HepG2 (cell line): ENCODE results near the gene ACADVL. TPM values are rescaled to one million over a fixed set of nuclear protein-coding genes. Genes with fewer than 3 reads are reported as not detected.

Experiments used
- AGO2 ChIP-seq: fragments of 200-400 bp; formaldehyde crosslinking; optimal IDR thresholded peaks from 2 replicates; pipeline ENCODE3; 2017; ENCODE audit warnings: mild to moderate bottlenecking, low read depth, low read length, moderate library complexity
- BCL6 ChIP-seq: IDR thresholded peaks from 2 replicates; pipeline ENCODE4 v1.6.1; 2016; ENCODE audit warnings: missing genetic modification reagents, missing compliant biosample characterization
- CBFB ChIP-seq: sonication (generic); formaldehyde crosslinking; IDR thresholded peaks from 2 replicates; pipeline ENCODE4 v1.4.0; 2020; ENCODE audit warnings: missing genetic modification reagents
- CCDC6 ChIP-seq: sonication (generic); formaldehyde crosslinking; IDR thresholded peaks from 2 replicates; pipeline ENCODE4 v1.8.1; 2022; ENCODE audit warnings: mild to moderate bottlenecking, missing genetic modification reagents, moderate library complexity
- CREB1 ChIP-seq, 2 experiments: fragments of 450-650 bp in 1 of 2; IDR thresholded peaks; 2 replicates each; pipeline ENCODE4 v1.6.1; 2016 to 2017; ENCODE audit warnings: control low read depth in 1 of 2, mild to moderate bottlenecking in 1 of 2, missing compliant biosample characterization in 1 of 2, missing genetic modification characterization in 1 of 2
- EEA1 ChIP-seq: sonication (generic); formaldehyde crosslinking; IDR thresholded peaks from 2 replicates; pipeline ENCODE4 v1.5.1; 2020; ENCODE audit warnings: mild to moderate bottlenecking, missing genetic modification reagents, borderline replicate concordance
- HDAC1 ChIP-seq: sonication (generic); formaldehyde crosslinking; IDR thresholded peaks from 2 replicates; pipeline ENCODE4 v1.5.1; 2020; ENCODE audit warnings: mild to moderate bottlenecking, missing genetic modification reagents
- HES4 ChIP-seq: sonication (generic); formaldehyde crosslinking; IDR thresholded peaks from 2 replicates; pipeline ENCODE4 v1.9.0; 2021; ENCODE audit warnings: mild to moderate bottlenecking, missing genetic modification reagents, borderline replicate concordance
- HMG20A ChIP-seq: IDR thresholded peaks from 2 replicates; pipeline ENCODE4 v1.6.1; 2016; ENCODE audit warnings: borderline replicate concordance
- HMGA1 ChIP-seq: sonication (generic); formaldehyde crosslinking; conservative IDR thresholded peaks from 2 replicates; pipeline ENCODE4 v1.4.0; 2020; ENCODE audit warnings: missing genetic modification reagents
- HNF4A ChIP-seq: sonication (generic); formaldehyde crosslinking; IDR thresholded peaks from 2 replicates; pipeline ENCODE4 v1.4.0; 2020; ENCODE audit warnings: missing genetic modification reagents
- JUND ChIP-seq: sonication (generic); formaldehyde crosslinking; IDR thresholded peaks from 2 replicates; pipeline ENCODE4 v1.8.0; 2022; ENCODE audit warnings: mild to moderate bottlenecking, missing genetic modification reagents
- MAFK ChIP-seq, 2 experiments: IDR thresholded peaks in 1 of 2; conservative IDR thresholded peaks in 1 of 2; 2 replicates each; pipeline ENCODE4 v1.6.1; 2011; ENCODE audit warnings: improper control_type of control experiment in 2 of 2, low read length in 2 of 2
- NFYB ChIP-seq: sonication (generic); formaldehyde crosslinking; IDR thresholded peaks from 2 replicates; pipeline ENCODE4 v1.4.0; 2020; ENCODE audit warnings: missing genetic modification reagents
- NR2C2 ChIP-seq: sonication (generic); formaldehyde crosslinking; IDR thresholded peaks from 2 replicates; pipeline ENCODE4 v1.4.0; 2020; ENCODE audit warnings: missing genetic modification reagents, mild to moderate bottlenecking, moderate library complexity, borderline replicate concordance
- PAWR ChIP-seq: sonication (generic); formaldehyde crosslinking; IDR thresholded peaks from 2 replicates; pipeline ENCODE4 v1.4.0; 2020; ENCODE audit warnings: missing genetic modification reagents, mild to moderate bottlenecking, borderline replicate concordance
- SAP130 ChIP-seq: IDR thresholded peaks from 2 replicates; pipeline ENCODE4 v1.6.1; 2016; ENCODE audit warnings: low read depth
- XBP1 ChIP-seq: sonication (generic); formaldehyde crosslinking; IDR thresholded peaks from 2 replicates; pipeline ENCODE4 v1.5.0; 2020; ENCODE audit warnings: missing genetic modification reagents
- ZFP90 ChIP-seq: sonication (generic); formaldehyde crosslinking; IDR thresholded peaks from 2 replicates; pipeline ENCODE4 v1.8.0; 2022; ENCODE audit warnings: missing genetic modification reagents, mild to moderate bottlenecking, inconsistent platforms, borderline replicate concordance
- ZFX ChIP-seq: sonication (generic); formaldehyde crosslinking; IDR thresholded peaks from 2 replicates; pipeline ENCODE4 v1.4.0; 2020; ENCODE audit warnings: mild to moderate bottlenecking, low read depth, missing genetic modification reagents, moderate library complexity
- ZNF234 ChIP-seq: sonication (generic); formaldehyde crosslinking; conservative IDR thresholded peaks from 2 replicates; pipeline ENCODE4 v1.5.1; 2020; ENCODE audit warnings: mild to moderate bottlenecking, missing genetic modification reagents
- ZNF556 ChIP-seq: sonication (generic); formaldehyde crosslinking; IDR thresholded peaks from 2 replicates; pipeline ENCODE4 v1.4.0; 2020; ENCODE audit warnings: mild to moderate bottlenecking, missing genetic modification reagents, borderline replicate concordance
- polyA plus RNA-seq, 8 experiments: library from polyadenylated mRNA; depleted of rRNA in 3 of 8; stranded (reverse) in 7 of 8; unstranded in 1 of 8; fragments of >200 nt; fragmentation: Illumina TruSeq in 4 of 8; extraction: Trizol in 4 of 8; gene quantifications; 2 replicates each; pipeline versions ENCODE4 v1.2.1 to v1.2.3, GENCODE V29; 2011 to 2016; ENCODE audit warnings: low read depth in 4 of 8, missing spikeins in 1 of 8, mixed read lengths in 1 of 8; ENCODE audit not compliant: insufficient read depth in 1 of 8
- total RNA-seq, 5 experiments: library from RNA; depleted of rRNA; stranded (reverse); fragments of >200 nt; fragmentation: Illumina TruSeq; extraction: Trizol; gene quantifications; 2 replicates each; pipeline ENCODE4 v1.2.3, GENCODE V29; 2016; ENCODE audit warnings: low read depth in 1 of 5
- TF ChIP-seq, protein P1 (sequence below): sonication (generic); formaldehyde crosslinking; IDR thresholded peaks from 2 replicates; pipeline ENCODE4 v1.5.1; 2020; ENCODE audit warnings: missing genetic modification reagents, mild to moderate bottlenecking, borderline replicate concordance
- TF ChIP-seq, protein P2 (sequence below): sonication (generic); formaldehyde crosslinking; IDR thresholded peaks from 2 replicates; pipeline ENCODE4 v1.5.0; 2020; ENCODE audit warnings: mild to moderate bottlenecking, missing genetic modification reagents
- TF ChIP-seq, protein P3 (sequence below): sonication (generic); formaldehyde crosslinking; IDR thresholded peaks from 2 replicates; pipeline ENCODE4 v1.5.0; 2020; ENCODE audit warnings: missing genetic modification reagents

Gene ACADVL
- total and polyA plus RNA-seq, 2 of the 13 experiments (the other 11 are each of a cell fraction or from before 2014, with no cell fraction given) = 219 to 412 TPM

DNA sequence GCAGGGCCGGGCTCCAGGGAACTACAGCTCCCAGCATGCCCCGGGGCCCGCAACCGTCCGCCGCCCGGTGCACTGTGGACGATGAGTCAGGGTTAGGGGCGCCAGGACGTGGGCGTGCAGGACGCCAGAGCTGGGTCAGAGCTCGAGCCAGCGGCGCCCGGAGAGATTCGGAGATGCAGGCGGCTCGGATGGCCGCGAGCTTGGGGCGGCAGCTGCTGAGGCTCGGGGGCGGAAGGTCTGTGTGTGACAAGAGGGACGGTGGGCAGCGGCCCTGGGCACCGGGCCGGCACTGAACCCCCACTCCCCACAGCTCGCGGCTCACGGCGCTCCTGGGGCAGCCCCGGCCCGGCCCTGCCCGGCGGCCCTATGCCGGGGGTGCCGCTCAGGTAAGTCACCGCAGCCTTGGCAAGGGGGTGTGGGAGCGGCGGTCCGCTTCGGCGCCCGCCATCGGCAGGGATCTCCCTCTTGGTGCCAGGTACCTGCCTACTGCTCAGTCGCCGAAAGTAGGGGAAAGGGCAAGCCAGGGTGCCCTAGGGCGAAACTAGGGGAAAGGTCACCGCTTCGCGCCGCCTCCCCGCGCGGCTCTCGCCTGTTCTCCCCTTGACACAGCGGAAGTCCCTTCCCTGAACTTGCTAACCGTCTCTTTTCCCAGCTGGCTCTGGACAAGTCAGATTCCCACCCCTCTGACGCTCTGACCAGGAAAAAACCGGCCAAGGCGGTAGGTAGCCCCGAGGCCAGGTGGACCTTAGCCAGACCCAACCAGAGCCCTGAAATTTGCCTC lies at the start of gene ACADVL, which contains the start of gene DLG4 (continued):
- TF ChIP-seq MAFK (conservative IDR thresholded peaks at IDR 0.05 in 1 of 2, IDR thresholded peaks at IDR 0.05 in 1 of 2; ENCODE audit: low read length in 2 of 2) = peak; percentile 2 to 15; a peak in 1 of 4 replicates
- TF ChIP-seq NFYB (CRISPR knock-in tag) = 0 out of 2 replicates have a peak, but pooled peaks have one; percentile 3
- no peak for TF ChIP-seq ZFP90 (CRISPR knock-in tag)
- TF ChIP-seq ZNF234 (CRISPR knock-in tag) = no peak
- TF ChIP-seq CBFB = no peak; the same call in 1 of the 2 replicates
- no peak for TF ChIP-seq HES4 (CRISPR knock-in tag)
- peak; percentile 50; the same call in 1 of the 2 replicates for TF ChIP-seq EEA1 (CRISPR knock-in tag)
- TF ChIP-seq, protein P1, sequence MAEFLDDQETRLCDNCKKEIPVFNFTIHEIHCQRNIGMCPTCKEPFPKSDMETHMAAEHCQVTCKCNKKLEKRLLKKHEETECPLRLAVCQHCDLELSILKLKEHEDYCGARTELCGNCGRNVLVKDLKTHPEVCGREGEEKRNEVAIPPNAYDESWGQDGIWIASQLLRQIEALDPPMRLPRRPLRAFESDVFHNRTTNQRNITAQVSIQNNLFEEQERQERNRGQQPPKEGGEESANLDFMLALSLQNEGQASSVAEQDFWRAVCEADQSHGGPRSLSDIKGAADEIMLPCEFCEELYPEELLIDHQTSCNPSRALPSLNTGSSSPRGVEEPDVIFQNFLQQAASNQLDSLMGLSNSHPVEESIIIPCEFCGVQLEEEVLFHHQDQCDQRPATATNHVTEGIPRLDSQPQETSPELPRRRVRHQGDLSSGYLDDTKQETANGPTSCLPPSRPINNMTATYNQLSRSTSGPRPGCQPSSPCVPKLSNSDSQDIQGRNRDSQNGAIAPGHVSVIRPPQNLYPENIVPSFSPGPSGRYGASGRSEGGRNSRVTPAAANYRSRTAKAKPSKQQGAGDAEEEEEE (CRISPR knock-in tag) = no peak
- TF ChIP-seq ZFX (CRISPR knock-in tag) = peak; percentile 80
- no peak for TF ChIP-seq HMG20A (CRISPR knock-in tag)
- TF ChIP-seq NR2C2 (CRISPR knock-in tag) = peak; percentile 85
- TF ChIP-seq HNF4A (CRISPR knock-in tag) = no peak; the same call in 1 of the 2 replicates
- TF ChIP-seq JUND = peak; percentile 87
- no peak for TF ChIP-seq HMGA1
- TF ChIP-seq HDAC1 (CRISPR knock-in tag) = peak; percentile 52
- TF ChIP-seq, protein P2, sequence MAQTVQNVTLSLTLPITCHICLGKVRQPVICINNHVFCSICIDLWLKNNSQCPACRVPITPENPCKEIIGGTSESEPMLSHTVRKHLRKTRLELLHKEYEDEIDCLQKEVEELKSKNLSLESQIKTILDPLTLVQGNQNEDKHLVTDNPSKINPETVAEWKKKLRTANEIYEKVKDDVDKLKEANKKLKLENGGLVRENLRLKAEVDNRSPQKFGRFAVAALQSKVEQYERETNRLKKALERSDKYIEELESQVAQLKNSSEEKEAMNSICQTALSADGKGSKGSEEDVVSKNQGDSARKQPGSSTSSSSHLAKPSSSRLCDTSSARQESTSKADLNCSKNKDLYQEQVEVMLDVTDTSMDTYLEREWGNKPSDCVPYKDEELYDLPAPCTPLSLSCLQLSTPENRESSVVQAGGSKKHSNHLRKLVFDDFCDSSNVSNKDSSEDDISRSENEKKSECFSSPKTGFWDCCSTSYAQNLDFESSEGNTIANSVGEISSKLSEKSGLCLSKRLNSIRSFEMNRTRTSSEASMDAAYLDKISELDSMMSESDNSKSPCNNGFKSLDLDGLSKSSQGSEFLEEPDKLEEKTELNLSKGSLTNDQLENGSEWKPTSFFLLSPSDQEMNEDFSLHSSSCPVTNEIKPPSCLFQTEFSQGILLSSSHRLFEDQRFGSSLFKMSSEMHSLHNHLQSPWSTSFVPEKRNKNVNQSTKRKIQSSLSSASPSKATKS (CRISPR knock-in tag) = no peak
- no peak for TF ChIP-seq XBP1
- TF ChIP-seq CREB1 (IDR thresholded peaks at IDR 0.05) = no peak
- TF ChIP-seq CREB1 (CRISPR knock-in tag; IDR thresholded peaks at IDR 0.05) = peak; percentile 62; the same call in 1 of the 2 replicates
- TF ChIP-seq BCL6 (CRISPR knock-in tag) = peak; percentile 54
- no peak for TF ChIP-seq CCDC6 (CRISPR knock-in tag)
- peak; percentile 86 for TF ChIP-seq SAP130 (CRISPR knock-in tag)
- no peak for TF ChIP-seq PAWR
- TF ChIP-seq, protein P3, sequence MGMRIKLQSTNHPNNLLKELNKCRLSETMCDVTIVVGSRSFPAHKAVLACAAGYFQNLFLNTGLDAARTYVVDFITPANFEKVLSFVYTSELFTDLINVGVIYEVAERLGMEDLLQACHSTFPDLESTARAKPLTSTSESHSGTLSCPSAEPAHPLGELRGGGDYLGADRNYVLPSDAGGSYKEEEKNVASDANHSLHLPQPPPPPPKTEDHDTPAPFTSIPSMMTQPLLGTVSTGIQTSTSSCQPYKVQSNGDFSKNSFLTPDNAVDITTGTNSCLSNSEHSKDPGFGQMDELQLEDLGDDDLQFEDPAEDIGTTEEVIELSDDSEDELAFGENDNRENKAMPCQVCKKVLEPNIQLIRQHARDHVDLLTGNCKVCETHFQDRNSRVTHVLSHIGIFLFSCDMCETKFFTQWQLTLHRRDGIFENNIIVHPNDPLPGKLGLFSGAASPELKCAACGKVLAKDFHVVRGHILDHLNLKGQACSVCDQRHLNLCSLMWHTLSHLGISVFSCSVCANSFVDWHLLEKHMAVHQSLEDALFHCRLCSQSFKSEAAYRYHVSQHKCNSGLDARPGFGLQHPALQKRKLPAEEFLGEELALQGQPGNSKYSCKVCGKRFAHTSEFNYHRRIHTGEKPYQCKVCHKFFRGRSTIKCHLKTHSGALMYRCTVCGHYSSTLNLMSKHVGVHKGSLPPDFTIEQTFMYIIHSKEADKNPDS = no peak
- peak; percentile 99 for TF ChIP-seq AGO2
- TF ChIP-seq ZNF556 (CRISPR knock-in tag) = 0 out of 2 replicates have a peak, but pooled peaks have one; percentile 27
